ENCODE results near the gene CLEC3B.
A peak's percentile ranks its signal among the peaks of the same experiment; 100 is the strongest.
"Not testable (repeated sequence)": the region's sequence is repeated elsewhere in the genome, so short reads cannot be mapped to it uniquely, and the experiment has no call there.

CLEC3B gene

DNA sequence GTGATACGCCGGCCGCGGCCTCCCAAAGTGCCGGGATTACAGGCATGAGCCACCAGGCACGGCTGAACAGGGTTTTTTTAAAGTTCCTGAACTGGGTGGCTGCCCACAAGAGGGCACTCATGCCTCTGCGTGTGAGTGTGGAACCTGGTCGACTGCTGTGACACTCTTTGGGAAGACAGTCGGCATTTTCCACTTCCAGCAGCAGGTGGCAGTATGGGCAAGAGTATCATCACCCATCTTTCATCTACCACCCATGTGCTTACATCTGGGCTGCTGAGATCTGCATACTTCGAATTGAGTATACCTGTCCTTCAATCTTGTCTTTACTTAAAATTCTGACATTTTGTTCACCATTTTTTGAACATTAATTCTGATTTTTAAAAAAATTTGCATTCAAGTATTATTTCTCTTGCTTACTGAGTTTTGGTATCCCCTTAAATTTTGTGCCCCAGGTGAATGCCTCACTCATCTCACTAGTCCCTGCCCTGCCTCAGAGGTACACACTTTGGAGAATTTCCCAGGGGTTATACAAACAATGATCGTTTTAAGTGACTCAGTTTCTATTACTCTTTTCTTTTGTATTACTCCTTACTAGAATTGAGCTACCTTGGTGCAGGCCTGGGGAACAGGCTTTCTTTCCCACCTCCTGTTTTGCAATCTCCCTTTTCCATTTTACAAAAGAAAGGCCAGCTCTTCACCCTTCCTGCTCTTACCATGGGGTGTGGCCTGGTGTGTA lies 11.8 kb downstream of the CLEC3B start:
- DNase-seq: peak; percentile 97

DNA sequence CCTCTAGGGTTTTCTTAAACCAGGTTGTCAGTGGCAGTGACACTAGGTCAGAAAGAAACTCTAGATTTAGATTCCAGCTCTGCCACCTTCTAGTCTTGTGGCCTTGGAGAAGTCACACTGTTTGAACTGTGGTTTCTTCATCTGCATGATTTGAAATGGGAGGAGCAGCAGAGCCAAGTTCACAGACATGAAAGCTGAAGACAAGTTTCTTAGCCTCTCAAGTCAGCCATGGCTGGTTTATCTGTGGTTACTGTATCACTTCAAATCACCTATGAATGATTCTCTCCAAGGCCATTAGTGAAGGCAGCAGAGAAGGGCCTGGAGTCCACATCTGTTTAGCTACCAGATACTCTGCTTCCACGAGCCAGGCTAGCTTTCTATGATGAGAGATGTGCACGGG lies 15.6 kb downstream of the CLEC3B start:
- DNase-seq: no peak

GRCh38 chr3:45042162-45042561 lies 16.1 kb downstream of the CLEC3B start:
- DNase-seq: no peak

DNA sequence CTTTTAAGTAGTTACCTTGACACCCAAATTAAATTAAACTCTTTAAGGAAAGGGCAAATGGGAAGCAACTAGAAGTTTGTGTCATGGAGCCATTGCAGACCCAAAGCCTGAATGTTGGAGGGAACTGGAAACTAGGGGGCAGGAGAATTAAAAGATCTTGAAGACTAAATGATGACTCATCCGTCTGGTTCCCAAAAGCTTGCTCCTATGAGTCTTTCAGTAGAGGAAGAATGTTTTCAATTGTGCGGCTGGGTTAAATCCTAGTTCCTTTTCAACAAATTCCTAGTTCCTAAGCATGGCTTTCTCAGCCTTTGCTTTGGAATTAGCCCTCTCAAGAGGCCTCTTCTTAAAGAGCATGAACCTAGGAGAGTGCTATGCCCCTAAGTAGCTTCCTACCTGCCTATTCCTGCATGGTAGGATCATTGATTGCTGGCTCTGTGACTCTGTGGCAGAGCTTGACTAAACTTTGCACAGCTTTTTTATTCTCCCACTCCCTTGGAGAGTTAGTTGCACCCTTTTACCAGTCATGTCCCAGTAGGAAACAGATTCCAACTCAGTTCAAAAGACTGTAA lies 17.7 kb downstream of the CLEC3B start:
- DNase-seq: peak; percentile 36

GRCh38 chr3:45048244-45048643 lies 22.1 kb downstream of the CLEC3B start:
- no peak for DNase-seq

GRCh38 chr3:45049807-45050206 lies 23.7 kb downstream of the CLEC3B start:
- DNase-seq: no peak

DNA sequence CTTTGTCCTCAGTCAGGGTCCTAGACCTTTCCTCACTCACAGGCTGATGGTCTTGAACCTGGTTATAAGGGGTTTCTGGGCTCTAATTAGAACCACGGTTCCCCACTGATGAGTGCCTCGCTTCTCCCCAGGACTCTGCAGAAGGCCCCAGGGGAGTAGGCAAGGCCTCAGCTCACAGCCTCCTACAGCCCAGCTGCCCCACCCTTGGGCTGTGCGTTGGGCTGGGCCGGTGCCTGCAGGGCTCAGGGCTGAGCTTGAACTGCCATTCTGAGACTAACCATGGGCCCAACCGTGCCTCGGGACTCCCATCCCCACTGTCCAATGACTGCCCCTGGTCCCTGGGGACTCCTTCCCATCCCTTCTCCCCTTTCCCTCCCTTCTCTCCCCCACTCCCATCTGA lies 25.6 kb downstream of the CLEC3B start:
- DNase-seq: no peak

DNA sequence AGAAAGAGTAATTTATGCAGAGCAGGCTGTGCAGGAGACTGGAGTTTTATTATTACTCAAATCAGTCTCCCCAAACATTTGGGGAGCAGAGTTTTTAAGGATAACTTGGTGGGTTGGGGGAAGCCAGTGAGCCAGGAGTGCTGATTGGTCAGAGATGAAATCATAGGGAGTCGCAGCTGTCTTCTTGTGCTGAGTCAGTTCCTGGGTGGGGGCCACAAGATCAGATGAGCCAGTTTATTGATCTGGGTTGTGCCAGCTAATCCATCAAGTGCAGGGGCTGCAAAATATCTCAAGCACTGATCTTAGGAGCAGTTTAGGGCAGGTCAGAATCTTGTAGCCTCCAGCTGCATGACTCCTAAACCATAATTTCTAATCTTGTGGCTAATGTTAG lies 27.7 kb downstream of the CLEC3B start:
- not testable (repeated sequence) for DNase-seq

GRCh38 chr3:45054196-45054857 lies 28.2 kb downstream of the CLEC3B start:
- peak; percentile 40 for DNase-seq

GRCh38 chr3:45055032-45055410 lies 28.9 kb downstream of the CLEC3B start:
- DNase-seq: no peak

GRCh38 chr3:45055411-45056143 lies 29.5 kb downstream of the CLEC3B start:
- peak; percentile 76 for DNase-seq

GRCh38 chr3:45056608-45057301 lies 30.7 kb downstream of the CLEC3B start:
- no peak for DNase-seq

- DNase-seq: no peak
These were observed 31.5 kb downstream of the CLEC3B start for GRCh38 chr3:45057557-45057956.

GRCh38 chr3:45059132-45059531 lies 33.0 kb downstream of the CLEC3B start:
- no peak for DNase-seq

- no peak for DNase-seq
These were observed 34.2 kb downstream of the CLEC3B start for GRCh38 chr3:45060165-45060892.

DNA sequence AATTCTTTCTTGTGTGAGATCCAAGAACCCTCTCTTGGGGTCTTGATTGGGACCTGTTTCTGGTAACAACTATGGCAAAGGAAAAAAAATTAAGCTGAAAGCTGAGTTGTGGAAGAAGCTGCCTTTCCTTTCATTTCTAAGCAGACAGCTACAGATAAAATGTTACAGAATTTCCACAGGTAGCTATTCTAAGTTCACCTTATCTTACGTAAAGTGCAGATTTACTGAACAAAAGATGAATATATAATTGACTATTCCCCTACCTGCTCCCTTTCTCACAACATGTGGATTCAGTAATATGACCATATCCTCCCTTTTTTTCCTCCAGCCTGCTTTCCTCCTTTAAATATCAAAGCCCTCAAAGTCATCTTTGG lies 36.6 kb downstream of the CLEC3B start:
- DNase-seq: no peak

- peak; percentile 89 for DNase-seq
These were observed 38.6 kb downstream of the CLEC3B start for GRCh38 chr3:45064512-45065372.

- DNase-seq: no peak
These were observed 39.2 kb downstream of the CLEC3B start for GRCh38 chr3:45065373-45065720.

DNA sequence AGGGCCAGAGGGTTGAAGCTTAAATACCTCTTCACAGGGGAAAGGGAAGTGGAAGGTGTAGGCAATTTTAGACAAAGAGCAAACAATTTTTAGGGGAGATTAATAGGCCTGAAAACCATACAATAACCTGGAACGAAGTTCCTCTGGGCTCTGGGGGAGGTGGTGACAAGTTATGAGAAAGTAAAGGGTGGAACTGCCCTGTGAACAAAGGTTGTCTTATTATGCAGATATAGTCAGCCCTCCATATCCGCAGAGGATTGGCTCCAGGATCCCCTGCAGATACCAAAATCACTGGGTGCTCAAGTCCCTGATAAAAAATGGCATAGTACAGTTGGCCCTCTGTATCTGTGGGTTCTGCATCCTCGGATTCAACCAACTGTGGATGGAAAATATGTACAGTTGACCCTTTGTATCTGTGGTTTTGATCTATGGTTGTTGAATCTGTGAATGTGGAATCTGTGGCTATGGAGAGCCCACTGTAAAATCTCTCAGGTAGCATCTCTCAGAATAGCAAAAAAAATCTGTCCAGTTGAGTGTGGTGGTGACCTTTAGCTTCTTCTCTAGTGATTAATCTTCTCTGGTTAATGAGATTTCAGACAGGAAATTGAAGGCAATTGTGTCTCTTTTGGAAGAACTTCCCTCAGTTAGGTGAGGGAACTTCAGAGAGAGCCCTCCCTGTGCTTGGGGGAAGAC lies 40.2 kb downstream of the CLEC3B start:
- DNase-seq: no peak

- DNase-seq: no peak
These were observed 41.4 kb downstream of the CLEC3B start for GRCh38 chr3:45067486-45067885.

DNA sequence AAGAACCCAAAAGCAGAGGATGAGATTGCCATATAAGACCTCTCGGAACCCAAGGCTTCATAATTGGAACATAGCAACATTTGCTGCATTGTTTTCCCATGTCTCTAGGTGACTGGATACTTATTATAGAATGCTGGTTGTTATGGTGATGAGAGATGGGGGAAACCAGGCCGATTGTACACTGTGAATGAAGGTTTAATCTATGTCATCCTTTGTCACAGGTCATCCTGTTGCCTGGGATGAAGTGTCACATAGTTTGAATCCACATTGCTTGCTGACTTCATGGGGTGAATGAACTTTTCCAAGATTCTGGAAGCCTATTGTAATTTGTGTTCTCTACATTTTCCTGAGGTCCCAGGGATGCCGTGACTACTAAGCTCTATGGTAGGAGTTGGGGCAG lies 41.8 kb downstream of the CLEC3B start:
- no peak for DNase-seq
